ENCODE measurements around the gene MAP3K14.

The MAP3K14 gene

GRCh38 chr17:45308016-45308365 lies 8.8 kb downstream of the MAP3K14 start:
- Histone ChIP-seq H3K4me3 (ENCODE audit: low read depth, low read length) (no peak overlapping the region), H3K9ac (no peak overlapping the region), H3K4me1 (peaks cover 40% of the 10 kb centered on the region), H3K9me3 (ENCODE audit: control insufficient read depth, low read length) (no peaks in the 10 kb centered on the region), H3K36me3 (ENCODE audit: control insufficient read depth, insufficient read depth, low read length) (no peaks in the 10 kb centered on the region), H3K27me3 (ENCODE audit: control insufficient read depth, insufficient read depth, low read length) (no peaks in the 10 kb centered on the region), H3K27ac (peak overlapping the region; percentile 39), H2AFZ (no peak overlapping the region), H3K4me2 (ENCODE audit: low read length) (no peak overlapping the region), H3K79me2 (peaks cover 77% of the 10 kb centered on the region)
- TF ChIP-seq CTCF (IDR thresholded peaks at IDR 0.05): no peak

- Histone ChIP-seq H3K9ac (no peak overlapping the region), H3K4me1 (peaks cover 34% of the 10 kb centered on the region), H3K4me2 (ENCODE audit: low read length) (peak overlapping the region; percentile 24), H3K79me2 (peaks cover 78% of the 10 kb centered on the region), H3K36me3 (ENCODE audit: control insufficient read depth, insufficient read depth, low read length) (no peaks in the 10 kb centered on the region), H3K4me3 (ENCODE audit: low read depth, low read length) (peak overlapping the region; percentile 12), H3K27ac (peak overlapping the region; percentile 39), H3K9me3 (ENCODE audit: control insufficient read depth, low read length) (no peaks in the 10 kb centered on the region), H3K27me3 (ENCODE audit: control insufficient read depth, insufficient read depth, low read length) (no peaks in the 10 kb centered on the region), H2AFZ (peak overlapping the region; percentile 9)
- TF ChIP-seq CTCF (IDR thresholded peaks at IDR 0.05): no peak
Measured at GRCh38 chr17:45307290-45308015, 9.4 kb downstream of the MAP3K14 start.

GRCh38 chr17:45306623-45307022 lies 10.2 kb downstream of the MAP3K14 start:
- H3K4me2 ChIP-seq (ENCODE audit: low read length): no peak overlapping the region
- H3K36me3 ChIP-seq (ENCODE audit: control insufficient read depth, insufficient read depth, low read length): no peaks in the 10 kb centered on the region
- H3K9ac ChIP-seq: no peak overlapping the region
- H3K27me3 ChIP-seq (ENCODE audit: control insufficient read depth, insufficient read depth, low read length): no peaks in the 10 kb centered on the region
- H3K79me2 ChIP-seq: peaks cover 80% of the 10 kb centered on the region
- H3K27ac ChIP-seq: no peak overlapping the region
- H3K4me1 ChIP-seq: peaks cover 26% of the 10 kb centered on the region
- TF ChIP-seq CTCF (IDR thresholded peaks at IDR 0.05): no peak
- no peaks in the 10 kb centered on the region for H3K9me3 ChIP-seq (ENCODE audit: control insufficient read depth, low read length)
- no peak overlapping the region for H3K4me3 ChIP-seq (ENCODE audit: low read depth, low read length)
- no peak overlapping the region for H2AFZ ChIP-seq

GRCh38 chr17:45306094-45306493 lies 10.7 kb downstream of the MAP3K14 start:
- no peak overlapping the region for H3K4me3 ChIP-seq (ENCODE audit: low read depth, low read length)
- no peak overlapping the region for H3K27ac ChIP-seq
- no peak overlapping the region for H3K4me2 ChIP-seq (ENCODE audit: low read length)
- no peaks in the 10 kb centered on the region for H3K9me3 ChIP-seq (ENCODE audit: control insufficient read depth, low read length)
- H3K9ac ChIP-seq: no peak overlapping the region
- no peaks in the 10 kb centered on the region for H3K36me3 ChIP-seq (ENCODE audit: control insufficient read depth, insufficient read depth, low read length)
- TF ChIP-seq CTCF (IDR thresholded peaks at IDR 0.05): no peak
- H3K79me2 ChIP-seq: peaks cover 80% of the 10 kb centered on the region
- H2AFZ ChIP-seq: no peak overlapping the region
- peaks cover 21% of the 10 kb centered on the region for H3K4me1 ChIP-seq
- H3K27me3 ChIP-seq (ENCODE audit: control insufficient read depth, insufficient read depth, low read length): no peaks in the 10 kb centered on the region

- Histone ChIP-seq H3K4me2 (ENCODE audit: low read length) (no peak overlapping the region), H2AFZ (no peak overlapping the region), H3K27me3 (ENCODE audit: control insufficient read depth, insufficient read depth, low read length) (no peaks in the 10 kb centered on the region), H3K79me2 (peaks cover 79% of the 10 kb centered on the region), H3K4me1 (peaks cover 16% of the 10 kb centered on the region), H3K9me3 (ENCODE audit: control insufficient read depth, low read length) (no peaks in the 10 kb centered on the region), H3K36me3 (ENCODE audit: control insufficient read depth, insufficient read depth, low read length) (no peaks in the 10 kb centered on the region), H3K9ac (no peak overlapping the region), H3K27ac (no peak overlapping the region), H3K4me3 (ENCODE audit: low read depth, low read length) (no peak overlapping the region)
- TF ChIP-seq CTCF (IDR thresholded peaks at IDR 0.05): no peak
Measured at GRCh38 chr17:45305530-45306087, 11.2 kb downstream of the MAP3K14 start.
